HL-60/S4 (cell line): ENCODE results near the gene SH3PXD2A.

Source experiments
- in situ Hi-C: fragments of 300-500 bp; cut with MboI; formaldehyde crosslinking; loops from 2 replicates; pipeline ENCODE4 v1.14.3; 2022; ENCODE audit warnings: low sequenced_read_pairs

SH3PXD2A gene

GRCh38 chr10:103695584-103696005, 159.8 kb downstream of the SH3PXD2A start:
- in situ Hi-C loops, result no loop called here

- in situ Hi-C loops, result no loop called here
Measured at GRCh38 chr10:103693812-103694205, 161.6 kb downstream of the SH3PXD2A start.

GRCh38 chr10:103692952-103693811, 162.2 kb downstream of the SH3PXD2A start:
- in situ Hi-C loops, result no loop called here

GRCh38 chr10:103692436-103692951, 162.9 kb downstream of the SH3PXD2A start:
- in situ Hi-C loops, result no loop called here

- in situ Hi-C loops, result no loop called here
Measured at GRCh38 chr10:103691723-103692435, 163.5 kb downstream of the SH3PXD2A start.

GRCh38 chr10:103691267-103691666, 164.1 kb downstream of the SH3PXD2A start:
- in situ Hi-C loops, result no loop called here

- in situ Hi-C loops, result no loop called here
Measured at GRCh38 chr10:103690281-103690680, 165.1 kb downstream of the SH3PXD2A start.

- in situ Hi-C loops, result loop anchor here (5.0 kb wide), 1 partner anchor 81 kb away; no protein-coding TSS in a partner anchor
Measured at GRCh38 chr10:103688491-103688890, 166.9 kb downstream of the SH3PXD2A start.

GRCh38 chr10:103687718-103688117, 167.7 kb downstream of the SH3PXD2A start:
- in situ Hi-C loops, result loop anchor here (5.0 kb wide), 1 partner anchor 80 kb away; no protein-coding TSS in a partner anchor

GRCh38 chr10:103687172-103687571, 168.2 kb downstream of the SH3PXD2A start:
- in situ Hi-C loops, result loop anchor here (5.0 kb wide), 1 partner anchor 80 kb away; no protein-coding TSS in a partner anchor

- in situ Hi-C loops, result loop anchor here (5.0 kb wide), 1 partner anchor 79 kb away; no protein-coding TSS in a partner anchor
Measured at GRCh38 chr10:103685880-103686669, 169.3 kb downstream of the SH3PXD2A start.

GRCh38 chr10:103683851-103684250, 171.5 kb downstream of the SH3PXD2A start:
- in situ Hi-C loops, result no loop called here

GRCh38 chr10:103682631-103683030, 172.7 kb downstream of the SH3PXD2A start:
- in situ Hi-C loops, result no loop called here

- in situ Hi-C loops, result no loop called here
Measured at GRCh38 chr10:103681617-103682399, 173.6 kb downstream of the SH3PXD2A start.

- in situ Hi-C loops, result no loop called here
Measured at GRCh38 chr10:103680869-103681236, 174.5 kb downstream of the SH3PXD2A start.

- in situ Hi-C loops, result no loop called here
Measured at GRCh38 chr10:103679096-103679790, 176.1 kb downstream of the SH3PXD2A start.

- in situ Hi-C loops, result no loop called here
Measured at GRCh38 chr10:103678178-103678526, 177.2 kb downstream of the SH3PXD2A start.

GRCh38 chr10:103677486-103678177, 177.7 kb downstream of the SH3PXD2A start:
- in situ Hi-C loops, result no loop called here

GRCh38 chr10:103676851-103677417, 178.4 kb downstream of the SH3PXD2A start:
- in situ Hi-C loops, result no loop called here
